ENCODE measurements around the gene NBPF9.
"Not testable (repeated sequence)": the region's sequence is repeated elsewhere in the genome, so short reads cannot be mapped to it uniquely, and the experiment has no call there.

The NBPF9 gene, protein sequence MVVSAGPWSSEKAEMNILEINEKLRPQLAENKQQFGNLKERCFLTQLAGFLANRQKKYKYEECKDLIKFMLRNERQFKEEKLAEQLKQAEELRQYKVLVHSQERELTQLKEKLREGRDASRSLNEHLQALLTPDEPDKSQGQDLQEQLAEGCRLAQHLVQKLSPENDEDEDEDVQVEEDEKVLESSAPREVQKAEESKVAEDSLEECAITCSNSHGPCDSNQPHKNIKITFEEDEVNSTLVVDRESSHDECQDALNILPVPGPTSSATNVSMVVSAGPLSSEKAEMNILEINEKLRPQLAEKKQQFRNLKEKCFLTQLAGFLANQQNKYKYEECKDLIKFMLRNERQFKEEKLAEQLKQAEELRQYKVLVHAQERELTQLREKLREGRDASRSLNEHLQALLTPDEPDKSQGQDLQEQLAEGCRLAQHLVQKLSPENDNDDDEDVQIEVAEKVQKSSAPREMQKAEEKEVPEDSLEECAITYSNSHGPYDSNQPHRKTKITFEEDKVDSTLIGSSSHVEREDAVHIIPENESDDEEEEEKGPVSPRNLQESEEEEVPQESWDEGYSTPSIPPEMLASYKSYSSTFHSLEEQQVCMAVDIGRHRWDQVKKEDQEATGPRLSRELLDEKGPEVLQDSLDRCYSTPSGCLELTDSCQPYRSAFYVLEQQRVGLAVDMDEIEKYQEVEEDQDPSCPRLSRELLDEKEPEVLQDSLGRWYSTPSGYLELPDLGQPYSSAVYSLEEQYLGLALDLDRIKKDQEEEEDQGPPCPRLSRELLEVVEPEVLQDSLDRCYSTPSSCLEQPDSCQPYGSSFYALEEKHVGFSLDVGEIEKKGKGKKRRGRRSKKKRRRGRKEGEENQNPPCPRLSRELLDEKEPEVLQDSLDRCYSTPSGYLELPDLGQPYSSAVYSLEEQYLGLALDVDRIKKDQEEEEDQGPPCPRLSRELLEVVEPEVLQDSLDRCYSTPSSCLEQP (N-terminal part only)

GRCh38 chr1:149103109-149104081, at the start of gene NBPF9:
Gene NBPF9, minus strand, starts transcription at chr1:149103551. Its CDS starts 21,412 bp downstream, at chr1:149082139.
- DNase-seq: peak; percentile 57

GRCh38 chr1:149149909-149150308, 46.6 kb upstream of the NBPF9 start:
- not testable (repeated sequence) for DNase-seq

DNA sequence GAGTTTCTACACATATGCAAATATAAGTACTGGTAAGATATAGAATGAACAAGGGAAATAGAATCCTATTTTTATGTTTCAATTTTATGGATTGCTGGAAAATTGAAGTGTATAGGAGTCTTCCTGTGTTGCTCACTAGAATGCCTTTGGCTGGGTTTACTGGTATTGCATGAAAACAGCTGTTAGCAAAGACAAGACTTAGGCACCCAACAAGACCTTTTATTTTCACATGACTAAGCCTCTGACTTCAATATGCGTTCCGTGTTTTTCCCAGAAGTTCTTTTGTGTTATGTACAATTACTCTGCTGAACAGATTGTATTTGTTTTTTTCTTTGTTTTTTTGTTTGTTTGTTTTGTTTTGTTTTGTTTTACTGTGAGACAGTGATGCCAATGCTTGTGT, 34.2 kb upstream of the NBPF9 start:
- not testable (repeated sequence) for DNase-seq

DNA sequence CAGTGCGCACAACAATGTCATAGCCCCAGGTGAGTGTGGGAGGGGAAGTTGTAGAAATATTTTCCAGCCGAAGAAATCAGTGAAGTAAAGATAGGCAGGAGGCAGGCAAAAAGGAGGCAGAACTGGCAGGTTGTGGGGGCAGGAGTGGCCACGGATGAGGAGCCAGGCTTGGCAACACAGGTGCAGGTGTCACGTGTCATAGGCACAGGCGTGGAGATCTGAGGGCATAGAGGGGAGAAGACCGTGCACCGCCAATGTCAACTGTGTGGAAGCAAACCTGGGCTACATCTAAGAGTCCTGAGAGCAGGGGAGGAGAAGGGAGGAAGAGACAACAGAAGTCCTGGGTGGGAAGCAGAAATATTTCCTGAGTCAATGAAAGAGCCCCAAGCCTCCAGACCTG, 27.6 kb upstream of the NBPF9 start:
- DNase-seq: not testable (repeated sequence)

DNA sequence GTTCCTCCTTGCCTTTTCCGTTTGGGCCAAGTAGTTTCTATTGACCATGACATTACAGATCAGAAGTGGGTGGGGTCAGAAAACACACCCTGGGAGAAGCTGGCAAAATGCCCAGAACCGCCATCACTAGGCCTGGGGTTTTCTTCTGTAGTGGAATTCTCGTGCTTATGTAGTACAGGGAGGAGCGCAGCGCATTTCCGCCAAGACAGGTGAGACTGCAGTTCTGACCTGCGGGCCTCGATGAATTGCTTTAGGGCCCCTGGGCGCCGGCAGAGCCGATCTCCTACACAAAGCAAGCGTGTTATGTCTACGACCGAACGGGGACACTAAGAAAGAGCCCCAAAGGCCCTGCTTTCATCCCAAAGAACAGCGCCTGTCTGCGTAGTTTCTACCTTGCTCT, 25.9 kb upstream of the NBPF9 start:
- not testable (repeated sequence) for DNase-seq

GRCh38 chr1:149126555-149127145, 23.3 kb upstream of the NBPF9 start:
- not testable (repeated sequence) for DNase-seq

- DNase-seq: peak; percentile 9
Measured at GRCh38 chr1:149123948-149124926, 20.9 kb upstream of the NBPF9 start.

- not testable (repeated sequence) for DNase-seq
Measured at GRCh38 chr1:149112828-149113227, 9.5 kb upstream of the NBPF9 start.

DNA sequence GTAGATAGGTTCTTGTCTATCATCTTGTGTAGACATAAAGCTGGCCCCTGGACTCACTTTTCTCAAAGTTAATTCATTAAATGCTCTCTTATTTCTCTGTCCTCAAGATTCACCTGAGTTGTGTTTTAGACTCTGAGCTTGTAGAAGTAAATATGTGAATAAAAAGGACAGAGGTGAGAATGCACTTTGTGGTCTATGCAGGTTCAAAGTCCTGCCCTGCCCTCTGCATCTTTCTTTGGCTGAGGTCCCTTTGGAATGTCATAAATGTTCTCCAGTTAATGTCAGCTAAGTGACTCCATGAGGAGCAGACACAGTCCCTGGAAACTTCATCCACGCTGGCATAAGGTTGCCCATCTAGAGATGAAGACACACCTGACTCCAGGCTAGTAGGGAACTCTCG, 7.0 kb upstream of the NBPF9 start:
- not testable (repeated sequence) for DNase-seq

DNA sequence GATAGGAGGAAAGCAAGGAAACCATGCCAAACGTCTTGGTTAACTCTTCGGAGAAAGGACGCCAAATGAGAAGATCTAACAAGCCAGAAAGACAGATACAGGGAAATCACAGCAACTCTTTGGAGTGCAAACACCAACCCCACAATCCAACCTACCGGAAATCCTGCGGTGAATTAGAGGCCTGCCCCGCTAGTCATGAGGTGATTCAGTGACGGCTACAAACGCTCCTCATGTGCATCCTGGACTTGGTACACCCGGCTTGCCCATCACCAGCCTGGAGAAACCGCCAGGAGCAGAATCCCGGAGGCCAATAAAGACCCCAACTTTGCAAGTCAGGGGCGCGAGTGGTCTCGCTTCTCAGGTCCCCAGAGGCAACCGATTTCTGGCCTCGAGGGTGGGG, 777 bp downstream of the NBPF9 start:
- DNase-seq: not testable (repeated sequence)

DNA sequence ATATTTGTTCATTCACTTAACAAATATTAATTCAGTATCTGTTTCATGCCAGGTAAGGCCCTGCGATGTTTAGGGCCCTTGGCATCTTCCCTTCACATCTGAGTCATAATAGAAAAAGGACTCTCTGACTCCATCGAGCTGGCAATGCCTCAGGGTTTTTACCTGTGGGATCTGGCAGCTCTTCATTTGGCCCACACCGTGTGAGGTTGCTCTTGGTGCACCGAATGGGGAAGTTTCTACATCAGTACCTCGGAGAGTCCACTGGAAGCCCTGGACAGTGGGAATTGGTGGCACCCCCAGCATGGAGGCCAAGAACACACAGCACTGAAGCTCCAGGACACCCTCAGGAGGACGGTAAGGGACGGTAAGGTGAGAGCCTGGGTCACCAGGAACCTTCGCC, 5.1 kb downstream of the NBPF9 start:
- not testable (repeated sequence) for DNase-seq

- not testable (repeated sequence) for DNase-seq
Measured at GRCh38 chr1:149093155-149093554, 10.2 kb downstream of the NBPF9 start.

GRCh38 chr1:149075505-149076127, 27.7 kb downstream of the NBPF9 start:
- not testable (repeated sequence) for DNase-seq

- not testable (repeated sequence) for DNase-seq
Measured at GRCh38 chr1:149064611-149065010, 38.7 kb downstream of the NBPF9 start.

GRCh38 chr1:149043056-149043455, 60.3 kb downstream of the NBPF9 start:
- not testable (repeated sequence) for DNase-seq

GRCh38 chr1:149033916-149034315, 69.4 kb downstream of the NBPF9 start:
- not testable (repeated sequence) for DNase-seq

DNA sequence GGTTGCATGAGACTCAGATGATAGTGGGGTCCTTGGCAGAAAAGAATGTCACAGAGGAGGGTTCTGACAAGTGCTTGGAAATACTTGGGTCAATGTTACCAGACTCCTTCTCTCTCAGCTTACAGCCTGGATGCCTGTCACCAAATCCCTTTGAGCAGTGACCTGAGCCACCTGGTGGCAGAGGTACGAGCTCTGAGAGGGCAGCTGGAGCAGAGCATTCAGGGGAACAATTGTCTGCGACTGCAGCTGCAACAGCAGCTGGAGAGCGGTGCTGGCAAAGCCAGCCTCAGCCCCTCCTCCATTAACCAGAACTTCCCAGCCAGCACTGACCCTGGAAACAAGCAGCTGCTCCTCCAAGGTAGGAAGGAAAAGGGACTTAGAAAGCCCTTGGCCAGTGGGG, 79.0 kb downstream of the NBPF9 start:
- not testable (repeated sequence) for DNase-seq

DNA sequence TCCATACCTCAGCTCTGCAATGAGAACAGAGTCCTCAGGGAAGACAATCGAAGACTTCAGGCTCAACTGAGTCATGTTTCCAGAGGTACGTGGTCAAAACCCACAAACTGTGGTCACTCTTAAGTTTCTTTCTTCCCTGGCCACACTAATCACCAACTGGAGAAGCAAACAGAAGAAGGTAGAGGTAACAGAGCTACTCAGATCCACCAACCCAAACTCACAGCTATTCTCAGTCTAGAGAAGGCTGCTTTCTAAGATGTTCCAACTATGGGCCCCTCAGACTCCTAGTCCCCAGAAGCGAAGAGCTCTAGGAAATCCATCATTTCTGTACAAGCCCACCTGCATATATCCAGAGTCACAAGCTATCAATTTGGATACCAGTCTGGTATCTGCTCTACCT, 84.8 kb downstream of the NBPF9 start:
- not testable (repeated sequence) for DNase-seq

GRCh38 chr1:149016626-149017025, 86.7 kb downstream of the NBPF9 start:
- DNase-seq: not testable (repeated sequence)

- DNase-seq: not testable (repeated sequence)
Measured at GRCh38 chr1:149015522-149015921, 87.8 kb downstream of the NBPF9 start.

All from EL (cell line).